Stimulated activated CD4-positive, alpha-beta T cell treated with anti-CD3 and anti-CD28 coated beads, Interleukin-15, amount 100 ng/mL, for 1 hour (primary cell): Measurements from ENCODE around the gene LRRC4B.
"Not testable (repeated sequence)": the region's sequence is repeated elsewhere in the genome, so short reads cannot be mapped to it uniquely, and the experiment has no call there.

Experiments
- DNase-seq, 2 donors: peaks; one replicate each; pipeline ENCODE4 v3.0.0-alpha.2; 2020; ENCODE audit warnings: low read depth in 1 of 2, low spot score in 1 of 2

The LRRC4B gene

GRCh38 chr19:50567882-50568727, at the start of gene LRRC4B:
LRRC4B (minus strand) TSS chr19:50568435; CDS start chr19:50548838, 19,597 bp downstream.
- no peak for DNase-seq

GRCh38 chr19:50612504-50613404, 44.5 kb upstream of the LRRC4B start:
- not testable (repeated sequence) for DNase-seq

GRCh38 chr19:50607874-50608785, 39.9 kb upstream of the LRRC4B start:
- peak; percentile 5 to 57 for DNase-seq

GRCh38 chr19:50607388-50607787, 39.2 kb upstream of the LRRC4B start:
- no peak for DNase-seq

GRCh38 chr19:50606059-50606836, 38.0 kb upstream of the LRRC4B start:
- not testable (repeated sequence) for DNase-seq

GRCh38 chr19:50604264-50605073, 36.2 kb upstream of the LRRC4B start:
- DNase-seq: not testable (repeated sequence)

- DNase-seq: no peak
Measured at GRCh38 chr19:50602935-50603334, 34.7 kb upstream of the LRRC4B start.

- no peak for DNase-seq
Measured at GRCh38 chr19:50602496-50602895, 34.3 kb upstream of the LRRC4B start.

- DNase-seq: no peak
Measured at GRCh38 chr19:50602089-50602422, 33.8 kb upstream of the LRRC4B start.

GRCh38 chr19:50601407-50602088, 33.3 kb upstream of the LRRC4B start:
- DNase-seq: no peak

GRCh38 chr19:50599427-50599826, 31.2 kb upstream of the LRRC4B start:
- DNase-seq: no peak

- DNase-seq: no peak
Measured at GRCh38 chr19:50590191-50590590, 22.0 kb upstream of the LRRC4B start.

- not testable (repeated sequence) for DNase-seq
Measured at GRCh38 chr19:50581795-50582660, 13.8 kb upstream of the LRRC4B start.

- DNase-seq: no peak
Measured at GRCh38 chr19:50580970-50581634, 12.9 kb upstream of the LRRC4B start.

- no peak for DNase-seq
Measured at GRCh38 chr19:50580240-50580639, 12.0 kb upstream of the LRRC4B start.

GRCh38 chr19:50576769-50577168, 8.5 kb upstream of the LRRC4B start:
- not testable (repeated sequence) for DNase-seq

GRCh38 chr19:50573741-50574461, 5.7 kb upstream of the LRRC4B start:
- DNase-seq: no peak
